AG09319 (cell line): Measurements from ENCODE around the gene NUDT17.

ENCODE experiments used
- DNase-seq: peaks from one replicate; pipeline ENCODE4 v3.0.0-alpha.2; 2010; ENCODE audit warnings: low read depth; ENCODE audit errors: extremely low read depth
- TF ChIP-seq, protein P1 (sequence below): IDR thresholded peaks from 2 replicates; pipeline ENCODE4 v1.5.1; 2011; ENCODE audit warnings: low read depth, mild to moderate bottlenecking, inconsistent platforms, low read length, moderate library complexity

Gene NUDT17

DNA sequence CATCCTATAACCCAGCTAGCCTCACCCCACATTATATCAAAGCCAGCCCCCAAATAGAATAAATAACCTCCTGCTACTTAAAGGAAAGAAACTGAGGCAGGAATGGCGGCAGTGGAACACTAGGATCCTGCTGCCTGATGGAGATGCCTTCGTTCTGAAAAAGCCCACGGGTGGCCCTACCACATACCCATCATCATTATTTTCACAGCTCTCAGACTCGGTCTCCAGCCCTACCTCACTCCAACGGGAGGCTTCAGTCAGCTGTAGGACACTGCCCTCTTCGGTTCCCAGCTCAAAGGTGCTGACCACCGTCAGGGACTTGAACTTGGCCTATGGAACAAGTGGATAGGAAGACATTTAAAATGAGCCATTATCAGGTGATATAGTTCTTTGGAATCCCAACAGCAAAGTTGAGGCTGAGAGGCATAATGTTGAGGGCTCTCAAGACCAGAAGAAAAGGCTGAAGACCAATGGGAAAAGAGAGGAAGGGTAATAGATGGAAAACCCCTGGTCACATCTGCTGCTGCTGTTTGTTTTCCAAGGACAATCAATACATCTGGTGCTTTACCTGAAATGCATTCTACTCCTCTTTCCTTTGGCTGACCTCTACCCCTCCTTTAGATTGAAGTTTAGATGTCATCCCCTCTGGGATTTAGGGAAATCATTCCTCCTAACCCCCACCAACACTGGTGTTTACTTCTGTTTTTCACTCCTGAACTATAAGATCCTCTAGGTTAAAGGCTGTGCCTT is 48.1 kb downstream of the NUDT17 start:
- DNase-seq, result no peak

DNA sequence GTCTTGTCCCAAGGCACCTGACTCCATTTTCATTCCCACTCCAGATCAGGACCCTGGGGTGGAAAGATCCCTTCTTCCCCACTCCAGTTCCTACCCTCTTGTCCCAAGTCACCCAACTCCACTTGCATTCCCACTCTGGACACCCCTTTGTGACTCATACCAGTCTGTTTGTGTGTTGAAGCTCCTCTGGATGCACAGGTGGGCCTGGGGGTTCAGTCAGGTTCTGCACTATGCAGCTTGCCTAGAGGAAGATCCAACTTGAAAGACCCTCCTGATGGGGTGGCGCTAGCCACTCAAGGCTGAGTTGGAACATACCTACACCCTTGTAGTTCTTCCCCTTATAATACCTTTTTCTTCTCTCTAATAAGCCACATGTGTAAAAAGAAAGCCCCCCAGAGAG is 50.0 kb downstream of the NUDT17 start:
- TF ChIP-seq, protein P1, sequence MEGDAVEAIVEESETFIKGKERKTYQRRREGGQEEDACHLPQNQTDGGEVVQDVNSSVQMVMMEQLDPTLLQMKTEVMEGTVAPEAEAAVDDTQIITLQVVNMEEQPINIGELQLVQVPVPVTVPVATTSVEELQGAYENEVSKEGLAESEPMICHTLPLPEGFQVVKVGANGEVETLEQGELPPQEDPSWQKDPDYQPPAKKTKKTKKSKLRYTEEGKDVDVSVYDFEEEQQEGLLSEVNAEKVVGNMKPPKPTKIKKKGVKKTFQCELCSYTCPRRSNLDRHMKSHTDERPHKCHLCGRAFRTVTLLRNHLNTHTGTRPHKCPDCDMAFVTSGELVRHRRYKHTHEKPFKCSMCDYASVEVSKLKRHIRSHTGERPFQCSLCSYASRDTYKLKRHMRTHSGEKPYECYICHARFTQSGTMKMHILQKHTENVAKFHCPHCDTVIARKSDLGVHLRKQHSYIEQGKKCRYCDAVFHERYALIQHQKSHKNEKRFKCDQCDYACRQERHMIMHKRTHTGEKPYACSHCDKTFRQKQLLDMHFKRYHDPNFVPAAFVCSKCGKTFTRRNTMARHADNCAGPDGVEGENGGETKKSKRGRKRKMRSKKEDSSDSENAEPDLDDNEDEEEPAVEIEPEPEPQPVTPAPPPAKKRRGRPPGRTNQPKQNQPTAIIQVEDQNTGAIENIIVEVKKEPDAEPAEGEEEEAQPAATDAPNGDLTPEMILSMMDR, result no peak
- no peak for DNase-seq

More for the DNA sequence above, 48.1 kb downstream of the NUDT17 start:
- TF ChIP-seq, protein P1, result no peak

DNA sequence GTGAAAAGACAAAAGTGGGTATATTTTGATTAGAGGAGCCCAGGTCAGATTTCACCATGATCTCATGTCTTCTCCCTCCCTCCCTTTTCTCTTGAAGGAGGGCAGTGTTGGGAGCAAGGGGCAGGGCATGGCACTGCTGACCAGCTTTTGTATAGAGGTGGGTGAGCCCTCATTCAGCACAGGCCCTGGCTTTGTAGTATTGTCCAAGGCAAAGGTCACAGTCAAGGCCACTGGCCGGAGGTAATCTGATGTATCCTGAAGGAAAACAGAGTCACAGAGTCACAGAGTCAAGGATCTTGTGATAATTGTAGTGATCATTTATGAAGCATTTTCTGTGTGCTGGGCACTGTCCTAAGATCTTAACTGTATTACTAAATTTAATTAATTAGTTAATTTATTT is 52.5 kb downstream of the NUDT17 start:
- TF ChIP-seq, protein P1, result no peak
- DNase-seq, result no peak
